Left hindlimb (tissue), 1 donor: ENCODE results near the gene GAL3ST3.
A peak's percentile ranks its signal among the peaks of the same experiment; 100 is the strongest.

Experiments used
- DNase-seq: peaks from one replicate; pipeline ENCODE4 v3.0.0-alpha.2; 2018

Gene GAL3ST3

GRCh38 chr11:66068923-66069714, 20.2 kb upstream of the GAL3ST3 start:
- DNase-seq: no peak

- peak; percentile 78 for DNase-seq
Measured at GRCh38 chr11:66068154-66068821, 19.3 kb upstream of the GAL3ST3 start.

- no peak for DNase-seq
Measured at GRCh38 chr11:66067640-66068039, 18.7 kb upstream of the GAL3ST3 start.

GRCh38 chr11:66066751-66067150, 17.8 kb upstream of the GAL3ST3 start:
- no peak for DNase-seq

GRCh38 chr11:66064571-66064970, 15.6 kb upstream of the GAL3ST3 start:
- DNase-seq: no peak

GRCh38 chr11:66063900-66064299, 14.9 kb upstream of the GAL3ST3 start:
- DNase-seq: no peak

GRCh38 chr11:66062408-66062807, 13.4 kb upstream of the GAL3ST3 start:
- DNase-seq: no peak

GRCh38 chr11:66061268-66061667, 12.3 kb upstream of the GAL3ST3 start:
- DNase-seq: no peak

GRCh38 chr11:66059966-66060680, 11.2 kb upstream of the GAL3ST3 start:
- DNase-seq: no peak

- DNase-seq: no peak
Measured at GRCh38 chr11:66056501-66056900, 7.5 kb upstream of the GAL3ST3 start.

- no peak for DNase-seq
Measured at GRCh38 chr11:66055021-66055420, 6.1 kb upstream of the GAL3ST3 start.

- DNase-seq: no peak
Measured at GRCh38 chr11:66052664-66052982, 3.7 kb upstream of the GAL3ST3 start.

- peak; percentile 98 for DNase-seq
Measured at GRCh38 chr11:66051766-66052663, 3.1 kb upstream of the GAL3ST3 start, which contains the start of gene SF3B2. SF3B2 (plus strand) TSS chr11:66052364; CDS start chr11:66052385, 21 bp downstream.

- DNase-seq: no peak
Measured at GRCh38 chr11:66051371-66051765, 2.4 kb upstream of the GAL3ST3 start.

- DNase-seq: no peak
Measured at GRCh38 chr11:66050581-66051231, 1.7 kb upstream of the GAL3ST3 start.

GRCh38 chr11:66047541-66048365, 1.2 kb downstream of the GAL3ST3 start:
- DNase-seq: no peak

- DNase-seq: no peak
Measured at GRCh38 chr11:66046901-66047300, 2.1 kb downstream of the GAL3ST3 start.

- peak; percentile 73 for DNase-seq
Measured at GRCh38 chr11:66045177-66045639, 3.8 kb downstream of the GAL3ST3 start.

GRCh38 chr11:66044757-66045156, 4.2 kb downstream of the GAL3ST3 start:
- no peak for DNase-seq

GRCh38 chr11:66042996-66043906, 5.7 kb downstream of the GAL3ST3 start:
- DNase-seq: no peak
